Activated naive CD4-positive, alpha-beta T cell treated with anti-CD3 and anti-CD28 coated beads, Interleukin-2, amount 10 ng/mL, durations not matched to agents 7 days and 5 days (primary cell): ENCODE measurements around the gene CCL7.
"Not testable (repeated sequence)": the region's sequence is repeated elsewhere in the genome, so short reads cannot be mapped to it uniquely, and the experiment has no call there.

Experiments
- CTCF ChIA-PET: fragments of 350-600 bp; sonication (Branson Sonifier 250); formaldehyde crosslinking; loops from one replicate; lab custom pipeline; 2021; ENCODE audit warnings: antibody characterized with exemption; lab: Charles Lee
- DNase-seq: peaks from one replicate; pipeline ENCODE4 v3.0.0-alpha.2; 2020
- H3K27ac Mint-ChIP-seq: one replicate; pipeline ENCODE4 v1.8.0; 2021; ENCODE audit warnings: mild to moderate bottlenecking, moderate library complexity, mixed read lengths
- H3K27me3 Mint-ChIP-seq: one replicate; pipeline ENCODE4 v1.8.0; 2021; ENCODE audit warnings: mild to moderate bottlenecking, mixed read lengths
- H3K36me3 Mint-ChIP-seq: one replicate; pipeline ENCODE4 v1.8.0; 2021; ENCODE audit warnings: mixed read lengths
- H3K4me1 Mint-ChIP-seq: one replicate; pipeline ENCODE4 v1.8.0; 2021; ENCODE audit warnings: mixed read lengths
- H3K4me3 Mint-ChIP-seq: one replicate; pipeline ENCODE4 v1.8.0; 2021; ENCODE audit warnings: mild to moderate bottlenecking, moderate library complexity, mixed read lengths
- H3K9me3 Mint-ChIP-seq: one replicate; pipeline ENCODE4 v1.8.0; 2021; ENCODE audit warnings: mixed read lengths

The CCL7 gene

DNA sequence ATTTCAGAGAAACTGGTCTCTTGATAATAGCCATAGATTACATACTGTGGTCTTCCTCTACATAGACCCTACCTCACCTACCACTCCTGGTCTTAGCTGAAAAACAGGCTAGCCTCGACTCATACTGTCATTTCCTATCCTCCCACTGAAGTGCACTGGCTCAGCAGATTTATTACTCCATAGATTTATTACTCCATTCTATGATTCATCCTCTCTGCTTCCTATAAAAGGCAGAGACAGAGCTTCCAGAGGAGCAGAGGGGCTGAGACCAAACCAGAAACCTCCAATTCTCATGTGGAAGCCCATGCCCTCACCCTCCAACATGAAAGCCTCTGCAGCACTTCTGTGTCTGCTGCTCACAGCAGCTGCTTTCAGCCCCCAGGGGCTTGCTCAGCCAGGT lies at the start of gene CCL7:
CCL7 (plus strand) TSS at position 253 of the 400 bp plus-strand sequence; CDS start at position 323, 70 bp downstream.
- no peak within 1 kb of the TSS for H3K4me3 Mint-ChIP-seq
- CTCF ChIA-PET, result no interaction called here
- no peaks in the 10 kb centered on the region for H3K4me1 Mint-ChIP-seq
- no peaks in the 10 kb centered on the region for H3K9me3 Mint-ChIP-seq
- no peak within 1 kb of the TSS for H3K27ac Mint-ChIP-seq
- no peaks in the 10 kb centered on the region for H3K36me3 Mint-ChIP-seq
- DNase-seq, result no peak
- H3K27me3 Mint-ChIP-seq, result peaks cover 27% of the 10 kb centered on the region

GRCh38 chr17:34220752-34221395 lies 49.1 kb upstream of the CCL7 start:
- peaks cover 8% of the 10 kb centered on the region for H3K27me3 Mint-ChIP-seq
- H3K4me3 Mint-ChIP-seq, result no peak overlapping the region
- no peaks in the 10 kb centered on the region for H3K36me3 Mint-ChIP-seq
- no peaks in the 10 kb centered on the region for H3K4me1 Mint-ChIP-seq
- H3K9me3 Mint-ChIP-seq, result no peaks in the 10 kb centered on the region
- no peak for DNase-seq
- CTCF ChIA-PET, result interaction anchor here (0.5 kb wide), 1 partner anchor 28 kb away, joined by 4 read pairs; no protein-coding TSS in a partner anchor
- H3K27ac Mint-ChIP-seq, result no peak overlapping the region

DNA sequence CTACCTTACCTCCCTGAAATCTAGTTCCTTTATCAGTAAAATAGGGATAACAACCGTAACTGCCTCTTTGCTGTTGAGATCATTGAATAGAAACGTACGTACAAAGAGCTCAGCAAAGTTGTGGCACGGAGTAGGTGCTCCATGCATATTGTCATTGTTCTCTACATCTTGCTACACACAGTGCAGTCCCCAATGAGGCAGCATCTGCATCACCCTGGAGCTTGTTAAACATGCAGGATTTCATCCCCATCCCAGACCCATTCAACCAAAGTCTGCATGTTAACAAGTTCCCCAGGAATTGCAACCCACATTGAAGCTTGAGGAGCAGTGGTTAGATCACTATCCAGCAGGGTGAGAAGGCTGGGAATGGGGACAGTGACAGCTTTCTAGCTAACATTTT lies 48.6 kb upstream of the CCL7 start:
- no peaks in the 10 kb centered on the region for H3K4me1 Mint-ChIP-seq
- H3K36me3 Mint-ChIP-seq, result no peaks in the 10 kb centered on the region
- H3K9me3 Mint-ChIP-seq, result no peaks in the 10 kb centered on the region

DNA sequence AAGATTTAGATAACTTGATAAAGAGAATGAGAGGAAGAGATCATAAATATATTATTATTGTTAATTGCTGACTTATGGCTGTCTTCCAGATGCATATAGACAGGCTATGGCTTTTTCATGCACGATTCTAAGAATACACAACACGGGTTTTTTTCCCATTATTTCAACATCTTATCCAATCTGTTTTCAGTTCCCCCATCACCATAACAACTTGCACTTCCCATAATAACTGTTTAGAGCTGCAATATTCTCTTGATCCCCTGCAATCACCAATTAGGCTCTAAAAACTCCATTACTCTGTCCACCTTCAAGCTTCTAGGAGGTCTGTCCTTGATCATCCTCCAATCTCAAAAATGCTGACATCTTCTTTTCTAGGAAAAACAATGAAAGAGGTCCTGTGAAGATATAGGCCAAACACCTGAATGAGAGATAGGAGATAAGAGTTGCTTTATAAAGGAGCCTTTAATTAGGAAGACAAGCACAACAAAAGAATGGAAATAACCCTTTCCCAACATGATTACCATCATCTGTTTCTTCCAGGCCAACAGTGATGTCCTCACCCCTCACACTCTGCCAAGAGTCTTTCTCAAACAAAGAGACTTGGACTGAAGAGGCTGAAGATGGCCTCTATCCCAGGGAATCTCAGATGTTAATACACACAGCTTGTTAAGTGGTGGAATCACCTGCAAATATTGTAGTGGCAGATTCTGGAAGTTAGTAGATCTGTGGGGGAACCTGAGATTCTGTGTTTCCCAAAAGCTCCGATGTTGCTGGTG lies 47.1 kb upstream of the CCL7 start:
- Mint-ChIP-seq H3K27me3 (peaks cover 12% of the 10 kb centered on the region), H3K4me3 (no peak overlapping the region)

More for the DNA sequence above, 48.6 kb upstream of the CCL7 start:
- CTCF ChIA-PET, result interaction anchor here (0.5 kb wide), 1 partner anchor 29 kb away, joined by 4 read pairs; no protein-coding TSS in a partner anchor
- H3K27me3 Mint-ChIP-seq, result peaks cover 8% of the 10 kb centered on the region
- no peak overlapping the region for H3K4me3 Mint-ChIP-seq
- no peak for DNase-seq
- H3K27ac Mint-ChIP-seq, result no peak overlapping the region

DNA sequence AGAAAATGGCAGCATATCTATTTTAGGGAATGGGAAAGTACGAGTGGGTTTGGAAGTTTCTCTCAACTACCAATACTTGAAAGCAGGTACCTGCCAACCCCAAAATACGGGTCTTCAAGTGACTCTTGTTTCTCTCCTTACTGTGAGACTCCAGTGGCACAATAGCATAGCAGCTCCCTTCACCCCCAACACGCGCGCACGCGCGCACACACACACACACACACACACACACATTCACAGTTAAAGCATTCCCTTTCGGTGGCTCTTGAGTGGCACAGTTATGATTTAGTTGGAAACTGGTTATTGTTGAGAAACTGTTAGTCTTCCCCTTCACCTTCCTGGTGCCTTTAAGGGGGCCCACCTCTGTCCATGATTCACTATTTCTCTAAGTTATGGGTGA lies 45.0 kb upstream of the CCL7 start:
- DNase-seq, result no peak
- Mint-ChIP-seq H3K4me3 (no peak overlapping the region), H3K9me3 (no peaks in the 10 kb centered on the region), H3K27ac (no peak overlapping the region), H3K27me3 (peaks cover 13% of the 10 kb centered on the region), H3K4me1 (no peaks in the 10 kb centered on the region), H3K36me3 (no peaks in the 10 kb centered on the region)
- CTCF ChIA-PET, result interaction anchor here (1.1 kb wide), 1 partner anchor 9 kb away, joined by 3 read pairs; no protein-coding TSS in a partner anchor

More for the DNA sequence above, 47.1 kb upstream of the CCL7 start:
- CTCF ChIA-PET, result no interaction called here
- Mint-ChIP-seq H3K27ac (no peak overlapping the region), H3K36me3 (no peaks in the 10 kb centered on the region), H3K9me3 (no peaks in the 10 kb centered on the region), H3K4me1 (no peaks in the 10 kb centered on the region)
- no peak for DNase-seq

DNA sequence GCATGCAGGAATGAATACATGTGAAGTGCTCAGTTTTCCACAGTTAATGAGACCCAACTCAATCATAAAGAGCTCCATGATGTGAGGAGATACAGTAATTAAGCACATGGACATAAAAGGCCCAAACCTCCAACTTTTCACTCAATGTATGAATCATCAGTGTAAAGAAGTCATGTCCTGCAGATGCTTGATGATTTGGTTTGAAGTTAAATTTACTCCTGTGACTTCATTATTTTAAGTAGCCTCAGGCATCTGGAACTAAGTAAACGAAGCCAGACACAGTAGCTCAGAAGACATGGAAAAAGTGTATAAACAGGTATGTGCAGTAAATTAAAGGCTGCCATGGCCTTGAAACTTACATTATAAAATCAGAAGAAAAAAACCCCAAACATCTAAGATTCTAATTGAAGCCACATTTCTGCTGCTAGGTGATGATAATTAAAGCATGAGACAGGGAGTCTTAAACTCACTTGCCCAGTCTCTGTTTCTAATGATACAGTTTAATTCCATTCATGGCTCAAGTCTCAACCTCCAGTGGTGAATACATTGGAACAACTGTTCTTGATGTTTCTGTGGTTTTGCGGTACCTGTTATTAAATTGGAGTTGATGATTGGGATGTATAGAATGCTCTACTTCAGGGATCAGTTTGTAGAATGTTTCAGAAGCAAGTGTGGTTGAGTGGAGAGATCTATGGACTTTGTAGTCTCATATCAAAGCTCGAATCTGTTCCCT lies 43.8 kb upstream of the CCL7 start:
- Mint-ChIP-seq H3K9me3 (no peaks in the 10 kb centered on the region), H3K27me3 (peaks cover 16% of the 10 kb centered on the region)

GRCh38 chr17:34226744-34227034 lies 43.3 kb upstream of the CCL7 start:
- H3K27ac Mint-ChIP-seq, result no peak overlapping the region
- no peaks in the 10 kb centered on the region for H3K9me3 Mint-ChIP-seq
- no peaks in the 10 kb centered on the region for H3K36me3 Mint-ChIP-seq
- CTCF ChIA-PET, result no interaction called here
- peaks cover 16% of the 10 kb centered on the region for H3K27me3 Mint-ChIP-seq
- H3K4me3 Mint-ChIP-seq, result no peak overlapping the region
- H3K4me1 Mint-ChIP-seq, result no peaks in the 10 kb centered on the region
- DNase-seq, result no peak

More for the DNA sequence above, 43.8 kb upstream of the CCL7 start:
- Mint-ChIP-seq H3K27ac (no peak overlapping the region), H3K4me3 (no peak overlapping the region), H3K36me3 (no peaks in the 10 kb centered on the region), H3K4me1 (no peaks in the 10 kb centered on the region)
- CTCF ChIA-PET, result interaction anchor here (1.1 kb wide), 1 partner anchor 8 kb away, joined by 3 read pairs; no protein-coding TSS in a partner anchor
- no peak for DNase-seq

- H3K27ac Mint-ChIP-seq, H3K4me1 Mint-ChIP-seq, H3K4me3 Mint-ChIP-seq, H3K9me3 Mint-ChIP-seq, DNase-seq, H3K36me3 Mint-ChIP-seq, CTCF ChIA-PET: not testable (repeated sequence)
- peaks cover 15% of the 10 kb centered on the region for H3K27me3 Mint-ChIP-seq
These were observed 42.7 kb upstream of the CCL7 start for GRCh38 chr17:34227293-34227692.

DNA sequence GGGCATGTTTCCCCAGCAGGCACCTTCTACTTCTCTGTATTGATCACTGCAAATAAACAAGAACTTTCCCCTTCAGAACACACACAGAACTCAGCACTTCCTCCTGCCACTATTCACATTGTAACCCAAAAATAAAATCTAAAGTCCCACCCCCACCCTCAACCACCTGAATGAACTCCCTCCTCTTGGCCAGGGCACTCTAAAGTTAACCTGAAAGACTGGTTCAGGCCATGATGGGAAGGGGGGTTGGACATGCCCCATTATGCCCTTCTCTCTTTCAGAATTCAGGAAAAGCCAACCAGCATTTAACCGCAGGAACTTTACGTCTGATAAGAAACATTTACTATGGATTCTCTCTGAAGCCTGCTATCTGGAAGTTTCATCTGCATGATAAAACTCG lies 42.3 kb upstream of the CCL7 start:
- no peak overlapping the region for H3K27ac Mint-ChIP-seq
- H3K9me3 Mint-ChIP-seq, result no peaks in the 10 kb centered on the region
- CTCF ChIA-PET, result no interaction called here
- no peaks in the 10 kb centered on the region for H3K4me1 Mint-ChIP-seq
- no peak overlapping the region for H3K4me3 Mint-ChIP-seq
- H3K27me3 Mint-ChIP-seq, result peaks cover 16% of the 10 kb centered on the region
- no peak for DNase-seq
- no peaks in the 10 kb centered on the region for H3K36me3 Mint-ChIP-seq

- no peak overlapping the region for H3K27ac Mint-ChIP-seq
- no peaks in the 10 kb centered on the region for H3K9me3 Mint-ChIP-seq
These were observed 41.2 kb upstream of the CCL7 start for GRCh38 chr17:34228781-34229180.

DNA sequence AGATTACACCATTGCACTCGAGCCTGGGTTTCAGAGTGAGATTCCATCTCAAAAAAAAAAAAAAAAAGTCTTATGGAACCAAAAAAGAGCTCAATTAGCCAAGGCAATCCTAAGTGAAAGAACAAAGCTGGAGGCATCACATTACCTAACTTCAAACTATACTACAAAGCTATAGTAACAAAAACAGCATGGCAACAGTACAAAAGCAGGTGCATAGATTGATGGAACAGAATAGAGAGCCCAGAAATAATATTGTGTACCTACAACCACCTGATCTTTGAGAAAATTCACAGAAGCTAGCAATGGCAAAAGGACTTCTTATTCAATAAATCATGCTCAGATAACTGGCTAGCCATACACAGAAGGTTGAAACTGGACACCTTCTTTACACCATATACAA lies 39.7 kb upstream of the CCL7 start:
- CTCF ChIA-PET, result interaction anchor here (0.6 to 0.7 kb wide), 2 partner anchors 14 to 457 kb away, joined by 3 to 4 read pairs; no protein-coding TSS in a partner anchor
- H3K36me3 Mint-ChIP-seq, result no peaks in the 10 kb centered on the region
- no peak overlapping the region for H3K27ac Mint-ChIP-seq
- H3K4me1 Mint-ChIP-seq, result no peaks in the 10 kb centered on the region
- H3K27me3 Mint-ChIP-seq, result peaks cover 36% of the 10 kb centered on the region
- no peak for DNase-seq
- H3K4me3 Mint-ChIP-seq, result no peak overlapping the region
- no peaks in the 10 kb centered on the region for H3K9me3 Mint-ChIP-seq

More at GRCh38 chr17:34228781-34229180, 41.2 kb upstream of the CCL7 start:
- Mint-ChIP-seq H3K4me3 (no peak overlapping the region), H3K27me3 (peaks cover 26% of the 10 kb centered on the region), H3K36me3 (no peaks in the 10 kb centered on the region), H3K4me1 (no peaks in the 10 kb centered on the region)
- CTCF ChIA-PET, result no interaction called here
- DNase-seq, result no peak

GRCh38 chr17:34234616-34235015 lies 35.4 kb upstream of the CCL7 start:
- Mint-ChIP-seq H3K4me3 (no peak overlapping the region), H3K9me3 (no peaks in the 10 kb centered on the region), H3K4me1 (no peaks in the 10 kb centered on the region), H3K27ac (no peak overlapping the region), H3K36me3 (no peaks in the 10 kb centered on the region), H3K27me3 (peaks cover 34% of the 10 kb centered on the region)
- CTCF ChIA-PET, result interaction anchor here (0.6 kb wide), 1 partner anchor 9 kb away, joined by 3 read pairs; no protein-coding TSS in a partner anchor
- no peak for DNase-seq

GRCh38 chr17:34235389-34236028 lies 34.5 kb upstream of the CCL7 start:
- CTCF ChIA-PET, result no interaction called here
- no peaks in the 10 kb centered on the region for H3K36me3 Mint-ChIP-seq
- no peak overlapping the region for H3K27ac Mint-ChIP-seq
- H3K9me3 Mint-ChIP-seq, result no peaks in the 10 kb centered on the region
- no peak for DNase-seq
- no peak overlapping the region for H3K4me3 Mint-ChIP-seq
- no peaks in the 10 kb centered on the region for H3K4me1 Mint-ChIP-seq
- peaks cover 40% of the 10 kb centered on the region for H3K27me3 Mint-ChIP-seq
